ENCODE data around the gene FURIN.
A peak's percentile ranks its signal among the peaks of the same experiment; 100 is the strongest.
"Not testable (repeated sequence)": the region's sequence is repeated elsewhere in the genome, so short reads cannot be mapped to it uniquely, and the experiment has no call there.

The FURIN gene

DNA sequence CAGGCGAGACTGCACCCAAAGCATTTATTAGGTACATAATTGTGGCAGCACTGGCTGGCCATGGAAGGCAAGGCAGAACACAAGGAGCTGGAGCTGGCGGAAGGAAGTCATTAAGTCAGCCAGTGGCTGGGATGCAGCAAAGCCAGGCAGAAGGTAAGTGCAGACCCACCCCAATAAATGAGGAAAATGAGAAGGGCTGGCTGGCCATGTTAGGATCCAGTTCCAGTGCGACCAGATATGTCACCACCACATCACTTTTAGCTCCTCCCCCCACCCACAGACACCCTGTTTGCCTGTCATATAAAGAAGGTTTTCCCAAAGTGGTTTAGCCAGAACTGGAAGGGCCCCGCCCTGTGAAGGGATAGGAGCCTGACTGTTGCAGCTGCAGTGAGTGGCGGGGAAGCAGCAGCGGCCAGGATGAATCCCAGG lies at the start of gene FURIN:
Gene FURIN (plus strand): TSS at position 328 of the 429 bp plus-strand sequence. CDS start 7,153 bp downstream, outside the sequence.
- DNase-seq (ENCODE audit: low read depth) = no peak

- no peak for DNase-seq (ENCODE audit: low read depth)
Measured at GRCh38 chr15:90819390-90819789, 49.0 kb upstream of the FURIN start.

DNA sequence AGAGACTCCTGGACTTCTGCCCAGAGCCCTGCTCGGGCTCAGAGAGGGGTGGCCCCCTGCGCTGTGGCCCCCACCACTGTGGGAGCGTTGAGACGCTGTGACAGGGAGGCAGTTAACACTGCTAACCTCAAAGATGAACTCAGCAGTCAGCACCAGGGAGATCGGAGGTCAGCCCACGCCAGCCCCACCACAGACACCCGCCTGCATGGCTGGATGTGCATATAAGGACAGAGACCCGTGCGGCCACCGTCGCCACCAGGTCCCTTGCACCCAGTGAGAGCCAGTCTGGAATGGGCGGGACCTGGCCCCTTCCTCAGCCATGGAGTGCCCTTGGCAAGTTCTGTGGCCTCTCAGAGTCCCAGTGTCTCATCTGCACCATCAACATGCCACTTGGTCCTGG lies 48.5 kb upstream of the FURIN start:
- peak; percentile 7 for DNase-seq (ENCODE audit: low read depth)

DNA sequence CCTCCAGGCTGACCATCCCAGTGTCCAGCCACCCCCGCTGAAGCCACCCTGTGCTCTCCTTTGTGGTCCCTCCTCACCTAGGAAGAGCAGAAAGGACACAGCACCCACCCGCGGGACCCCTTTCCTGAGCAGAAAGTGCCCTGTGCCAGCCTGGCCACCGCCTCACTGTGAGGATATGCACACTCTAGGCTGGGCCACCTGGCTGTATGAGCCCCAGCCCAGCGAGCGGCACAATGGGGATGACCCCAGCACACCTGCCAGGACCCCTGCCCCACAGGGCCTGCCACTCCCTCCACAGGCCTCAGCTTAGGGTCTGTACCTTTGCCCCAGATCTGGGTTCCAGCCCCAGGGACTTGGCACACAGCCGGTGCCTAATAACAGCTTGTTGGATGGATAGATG lies 47.9 kb upstream of the FURIN start:
- no peak for DNase-seq (ENCODE audit: low read depth)

- no peak for DNase-seq (ENCODE audit: low read depth)
Measured at GRCh38 chr15:90822204-90822955, 46.0 kb upstream of the FURIN start.

DNA sequence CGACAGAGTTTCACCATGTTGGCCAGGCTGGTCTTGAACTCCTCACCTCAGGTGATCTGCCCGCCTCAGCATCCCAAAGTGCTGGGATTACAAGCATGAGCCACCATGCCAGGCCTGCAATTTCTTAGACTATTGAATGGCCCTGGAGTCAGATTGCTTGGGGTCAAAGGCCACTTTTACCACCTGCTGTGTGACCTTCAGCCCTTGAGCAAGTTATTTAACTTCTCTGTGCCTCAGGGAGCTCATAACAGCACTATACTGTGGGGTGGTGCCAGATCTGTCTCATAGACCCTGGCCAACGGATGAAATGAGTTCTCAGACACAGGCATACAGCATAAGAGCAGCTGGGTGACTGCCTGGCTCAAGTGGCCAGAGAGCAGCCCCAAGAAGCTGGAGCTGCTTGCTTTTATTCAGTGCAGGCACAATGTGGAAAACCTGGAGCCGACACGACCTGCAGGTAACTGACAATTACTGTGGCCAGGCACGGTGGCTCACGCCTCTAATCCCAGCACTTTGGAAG lies 44.9 kb upstream of the FURIN start:
- no peak for DNase-seq (ENCODE audit: low read depth)

DNA sequence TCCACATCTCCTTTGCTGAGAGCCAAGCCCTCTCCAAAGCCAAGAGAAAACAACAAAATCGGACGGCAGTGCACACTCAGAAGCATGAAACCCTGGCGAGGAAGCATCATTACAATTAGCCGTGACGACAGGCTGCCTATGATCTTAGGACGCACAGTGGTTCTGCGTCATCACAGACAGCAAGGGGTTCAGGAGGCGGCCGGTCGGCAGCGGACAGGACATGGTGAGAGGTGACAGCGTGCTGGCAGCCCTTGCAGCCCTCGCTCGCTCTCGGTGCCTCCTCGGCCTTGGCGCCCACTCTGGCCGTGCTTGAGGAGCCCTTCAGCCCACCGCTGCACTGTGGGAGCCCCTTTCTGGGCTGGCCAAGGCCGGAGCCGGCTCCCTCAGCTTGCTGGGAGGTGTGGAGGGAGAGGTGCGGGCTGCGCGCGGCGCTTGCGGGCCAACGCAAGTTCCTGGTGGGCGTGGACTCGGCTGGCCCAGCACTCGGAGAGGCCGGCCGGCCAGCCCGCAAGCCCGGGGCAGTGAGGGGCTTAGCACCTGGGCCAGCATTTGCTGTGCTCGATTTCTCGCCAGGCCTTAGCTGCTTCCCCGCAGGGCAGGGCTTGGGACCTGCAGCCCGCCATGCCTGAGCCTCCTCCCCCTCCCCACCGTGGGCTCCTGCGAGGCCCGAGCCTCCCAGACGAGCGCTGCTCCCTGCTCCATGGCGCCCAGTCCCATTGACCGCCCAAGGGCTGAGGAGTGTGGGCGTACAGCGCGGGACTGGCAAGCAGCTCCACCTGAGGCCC lies 43.1 kb upstream of the FURIN start:
- DNase-seq (ENCODE audit: low read depth) = not testable (repeated sequence)

- not testable (repeated sequence) for DNase-seq (ENCODE audit: low read depth)
Measured at GRCh38 chr15:90826206-90826885, 42.0 kb upstream of the FURIN start.

DNA sequence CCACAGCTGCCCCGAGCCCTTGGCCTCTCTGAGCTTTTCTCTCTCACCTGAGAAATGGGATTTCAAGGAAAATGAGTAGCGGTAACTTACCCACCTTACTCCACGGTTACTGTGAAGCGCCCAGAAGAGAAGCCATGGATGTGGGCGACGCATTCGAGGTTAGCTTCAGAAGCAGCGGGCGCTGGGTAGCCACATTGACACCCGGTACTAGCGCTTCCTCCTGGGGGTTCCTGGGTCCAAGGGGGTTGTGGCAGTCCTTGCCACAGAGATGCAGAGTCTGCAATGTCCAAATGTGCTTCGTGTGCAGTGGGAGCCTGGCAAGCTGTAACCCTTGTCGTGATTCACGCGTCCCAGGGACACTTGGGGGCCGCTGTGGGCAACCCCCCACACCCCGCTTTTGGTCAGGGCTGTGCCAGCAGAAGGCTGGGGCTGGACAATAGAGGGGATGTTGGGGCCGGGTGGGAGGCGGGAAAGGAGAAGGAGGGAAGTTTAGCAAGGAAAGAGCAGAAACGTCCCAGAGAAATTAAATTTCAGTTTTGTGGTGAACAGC lies 41.4 kb upstream of the FURIN start:
- no peak for DNase-seq (ENCODE audit: low read depth)

GRCh38 chr15:90828111-90828510 lies 40.3 kb upstream of the FURIN start:
- DNase-seq (ENCODE audit: low read depth) = no peak

- no peak for DNase-seq (ENCODE audit: low read depth)
Measured at GRCh38 chr15:90829126-90829525, 39.3 kb upstream of the FURIN start.

DNA sequence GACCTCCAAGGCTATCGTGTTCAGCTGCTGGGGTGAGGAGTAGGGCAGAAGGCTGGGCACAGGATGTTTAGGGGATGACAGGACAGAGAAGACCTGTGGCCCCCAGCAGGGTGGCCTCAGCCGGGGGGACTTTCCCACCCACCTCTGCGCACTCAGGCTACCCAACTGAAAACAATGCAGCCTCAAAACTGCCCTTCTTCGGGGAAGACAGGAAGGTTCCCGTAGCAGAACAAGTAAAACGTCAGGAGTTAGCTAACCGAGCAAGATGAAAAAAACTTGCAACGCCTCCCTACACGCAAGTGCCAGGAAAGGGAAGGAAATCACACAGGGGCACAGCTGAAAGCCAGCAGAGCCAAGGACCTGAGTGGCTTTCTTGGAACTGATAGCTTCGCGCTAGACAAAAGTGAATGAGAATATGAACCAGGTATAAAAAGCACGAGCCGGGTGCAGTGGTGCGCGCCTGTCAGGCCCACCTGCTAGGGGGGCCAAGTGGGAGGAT lies 38.4 kb upstream of the FURIN start:
- no peak for DNase-seq (ENCODE audit: low read depth)

DNA sequence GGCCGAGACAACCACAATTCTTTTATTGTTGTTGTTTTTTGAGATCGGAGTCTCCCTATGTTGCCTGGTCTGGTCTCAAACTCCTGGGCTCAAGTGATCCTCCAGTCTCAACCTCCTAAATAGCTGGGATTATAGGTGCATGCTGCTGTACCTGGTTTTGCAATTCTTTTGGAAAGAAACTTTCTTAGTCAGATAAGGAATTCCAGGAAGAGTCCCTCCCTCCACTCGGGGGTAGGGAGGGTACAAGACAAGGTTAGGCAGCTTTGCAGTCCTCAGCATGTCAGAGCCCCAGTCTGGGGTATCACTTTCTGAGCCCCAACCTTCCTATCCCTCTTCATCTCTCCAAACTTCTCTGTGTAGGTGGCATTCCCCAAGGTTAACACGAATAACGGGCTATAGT lies 33.8 kb upstream of the FURIN start:
- DNase-seq (ENCODE audit: low read depth) = no peak

- DNase-seq (ENCODE audit: low read depth) = no peak
Measured at GRCh38 chr15:90836296-90836871, 32.0 kb upstream of the FURIN start.

DNA sequence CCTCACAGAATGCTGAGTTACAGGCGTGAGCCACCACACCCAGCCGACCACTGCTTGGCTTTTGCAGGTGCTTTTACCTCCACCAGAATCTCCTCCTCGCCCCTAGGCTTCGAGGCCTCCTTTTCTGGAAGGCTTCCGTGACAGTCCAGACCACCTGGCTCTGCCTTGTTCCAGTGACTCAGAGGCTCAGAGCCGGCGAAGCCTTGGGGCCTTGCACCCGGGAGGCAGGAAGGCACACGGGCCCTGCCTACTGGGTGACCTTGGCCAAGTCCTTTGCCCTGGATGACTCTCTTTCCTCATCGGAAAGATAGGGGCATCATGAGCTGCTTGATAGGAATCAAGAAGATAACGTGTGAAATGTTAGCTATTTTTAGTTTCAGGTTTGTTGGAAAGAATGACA lies 31.3 kb upstream of the FURIN start:
- DNase-seq (ENCODE audit: low read depth) = no peak

DNA sequence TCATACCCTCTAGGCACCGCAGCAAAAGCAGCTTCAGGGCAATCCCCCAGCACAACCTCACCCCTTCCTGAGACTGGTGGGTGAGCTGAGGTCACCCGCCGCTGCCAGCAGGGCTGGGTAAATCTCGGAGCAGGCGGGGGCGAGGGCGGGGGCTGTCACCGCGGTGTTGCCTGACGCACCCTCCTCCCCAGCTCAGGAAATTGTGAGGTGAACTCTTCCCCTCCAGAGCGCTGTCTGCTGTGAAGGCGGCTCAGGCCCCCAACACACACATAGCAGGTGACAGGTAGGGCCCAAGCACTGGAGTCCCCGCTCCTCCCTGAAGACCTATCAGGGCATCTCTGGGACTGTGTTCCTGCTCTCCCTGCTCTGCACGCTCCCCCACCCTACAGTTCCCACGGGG lies 30.2 kb upstream of the FURIN start:
- peak; percentile 84 for DNase-seq (ENCODE audit: low read depth)

GRCh38 chr15:90838544-90838943 lies 29.8 kb upstream of the FURIN start:
- DNase-seq (ENCODE audit: low read depth) = no peak

DNA sequence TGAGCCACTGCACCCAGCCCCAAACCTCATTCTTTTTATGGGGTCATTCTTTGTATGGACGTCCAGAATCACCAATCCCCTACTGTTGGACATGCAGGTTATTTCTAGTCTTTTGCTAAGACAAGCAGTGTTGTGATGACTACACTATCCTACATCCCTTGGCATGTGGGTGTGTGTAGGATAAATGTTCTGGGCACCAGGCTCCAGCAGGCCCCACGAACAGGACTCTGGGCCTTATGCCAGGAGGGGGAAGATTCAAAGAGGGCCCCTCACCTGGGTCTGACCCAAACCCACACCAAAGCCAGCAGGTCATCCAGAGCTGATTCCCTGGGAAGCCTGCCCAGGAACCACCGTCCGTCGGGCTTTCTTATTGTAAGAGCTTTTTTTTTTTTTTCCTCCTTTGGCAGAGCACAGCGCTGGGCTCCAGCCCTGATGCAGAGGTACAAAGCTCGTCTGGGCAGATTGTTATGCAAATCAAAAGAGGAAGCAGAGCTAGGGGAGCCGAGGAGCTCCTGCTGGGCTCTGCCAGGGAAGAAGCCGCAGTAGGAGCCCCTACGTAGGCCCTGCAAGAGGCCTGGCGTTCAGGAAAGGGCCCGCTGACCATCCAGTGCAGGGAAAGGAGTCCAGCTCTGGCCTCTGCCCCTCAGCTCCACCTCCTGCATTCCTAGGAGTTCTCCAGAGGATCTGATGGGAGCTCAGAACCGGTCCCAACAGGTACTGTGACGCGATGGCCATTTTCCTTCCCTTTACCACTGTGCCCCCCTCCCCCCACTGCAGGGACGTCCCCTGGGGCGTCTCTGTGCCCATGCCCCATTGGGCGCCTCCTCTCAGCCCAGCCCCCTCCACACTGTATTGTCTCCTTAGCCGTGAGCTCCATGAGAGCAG lies 29.0 kb upstream of the FURIN start:
- DNase-seq (ENCODE audit: low read depth) = no peak

GRCh38 chr15:90840157-90840855 lies 28.1 kb upstream of the FURIN start:
- no peak for DNase-seq (ENCODE audit: low read depth)

DNA sequence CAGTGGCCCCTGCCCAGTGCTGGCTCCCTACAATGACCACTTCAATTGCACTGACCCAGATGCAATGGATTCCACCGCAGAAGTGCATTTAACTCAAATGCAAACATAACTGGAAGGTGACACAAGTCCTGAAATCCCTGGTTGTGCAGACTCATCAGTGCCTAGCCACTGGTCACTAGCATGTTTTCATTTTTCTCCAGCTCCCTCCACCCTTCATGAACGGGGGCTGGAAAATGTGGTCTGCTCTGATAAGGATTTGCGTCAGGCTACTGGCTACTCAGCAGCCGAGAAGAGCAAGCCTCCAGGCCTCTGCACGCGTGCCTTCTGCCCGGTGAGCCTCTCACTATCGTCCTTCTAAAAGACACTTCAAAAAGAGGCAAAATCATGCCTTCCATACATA lies 27.4 kb upstream of the FURIN start:
- no peak for DNase-seq (ENCODE audit: low read depth)
